ENCODE measurements around the gene EXOC2. TPM values are rescaled to one million over a fixed set of nuclear protein-coding genes. Genes with fewer than 3 reads are reported as not detected.

Gene EXOC2
- total RNA-seq, 1 donor from 2014 or later, result 46.5 TPM

- TF ChIP-seq EZH2phosphoT487 (IDR thresholded peaks at IDR 0.05) (no peak), EZH2 (IDR thresholded peaks at IDR 0.05) (no peak)
- TF ChIP-seq, protein P1, sequence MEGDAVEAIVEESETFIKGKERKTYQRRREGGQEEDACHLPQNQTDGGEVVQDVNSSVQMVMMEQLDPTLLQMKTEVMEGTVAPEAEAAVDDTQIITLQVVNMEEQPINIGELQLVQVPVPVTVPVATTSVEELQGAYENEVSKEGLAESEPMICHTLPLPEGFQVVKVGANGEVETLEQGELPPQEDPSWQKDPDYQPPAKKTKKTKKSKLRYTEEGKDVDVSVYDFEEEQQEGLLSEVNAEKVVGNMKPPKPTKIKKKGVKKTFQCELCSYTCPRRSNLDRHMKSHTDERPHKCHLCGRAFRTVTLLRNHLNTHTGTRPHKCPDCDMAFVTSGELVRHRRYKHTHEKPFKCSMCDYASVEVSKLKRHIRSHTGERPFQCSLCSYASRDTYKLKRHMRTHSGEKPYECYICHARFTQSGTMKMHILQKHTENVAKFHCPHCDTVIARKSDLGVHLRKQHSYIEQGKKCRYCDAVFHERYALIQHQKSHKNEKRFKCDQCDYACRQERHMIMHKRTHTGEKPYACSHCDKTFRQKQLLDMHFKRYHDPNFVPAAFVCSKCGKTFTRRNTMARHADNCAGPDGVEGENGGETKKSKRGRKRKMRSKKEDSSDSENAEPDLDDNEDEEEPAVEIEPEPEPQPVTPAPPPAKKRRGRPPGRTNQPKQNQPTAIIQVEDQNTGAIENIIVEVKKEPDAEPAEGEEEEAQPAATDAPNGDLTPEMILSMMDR (IDR thresholded peaks at IDR 0.05), result no peak
- Mint-ChIP-seq H3K27ac (no peak overlapping the region), H3K4me1 (peaks cover 4% of the 10 kb centered on the region), H3K36me3 (no peaks in the 10 kb centered on the region), H3K9me3 (peaks cover 13% of the 10 kb centered on the region), H3K4me3 (peak overlapping the region; percentile 67), H3K27me3 (ENCODE audit: insufficient read depth, low read depth) (peaks cover 4% of the 10 kb centered on the region)
- Histone ChIP-seq H3K27me3 (no peaks in the 10 kb centered on the region), H3K36me3 (no peaks in the 10 kb centered on the region), H3F3A (ENCODE audit: low read depth) (no peaks in the 10 kb centered on the region), H3K4me3 (no peak overlapping the region), H3K27ac (no peak overlapping the region), H3K79me2 (ENCODE audit: low read depth) (no peaks in the 10 kb centered on the region), H3K9ac (no peak overlapping the region), H3K4me1 (peaks cover 5% of the 10 kb centered on the region), H4K20me1 (ENCODE audit: low read depth) (no peaks in the 10 kb centered on the region), H2AFZ (replicated peaks) (no peak overlapping the region), H3K4me2 (no peak overlapping the region), H3K9me3 (ENCODE audit: low read depth) (no peaks in the 10 kb centered on the region)
- no peak for DNase-seq (ENCODE audit: low spot score)
These were observed 243.9 kb downstream of the EXOC2 start for GRCh38 chr6:449057-449430.

DNA sequence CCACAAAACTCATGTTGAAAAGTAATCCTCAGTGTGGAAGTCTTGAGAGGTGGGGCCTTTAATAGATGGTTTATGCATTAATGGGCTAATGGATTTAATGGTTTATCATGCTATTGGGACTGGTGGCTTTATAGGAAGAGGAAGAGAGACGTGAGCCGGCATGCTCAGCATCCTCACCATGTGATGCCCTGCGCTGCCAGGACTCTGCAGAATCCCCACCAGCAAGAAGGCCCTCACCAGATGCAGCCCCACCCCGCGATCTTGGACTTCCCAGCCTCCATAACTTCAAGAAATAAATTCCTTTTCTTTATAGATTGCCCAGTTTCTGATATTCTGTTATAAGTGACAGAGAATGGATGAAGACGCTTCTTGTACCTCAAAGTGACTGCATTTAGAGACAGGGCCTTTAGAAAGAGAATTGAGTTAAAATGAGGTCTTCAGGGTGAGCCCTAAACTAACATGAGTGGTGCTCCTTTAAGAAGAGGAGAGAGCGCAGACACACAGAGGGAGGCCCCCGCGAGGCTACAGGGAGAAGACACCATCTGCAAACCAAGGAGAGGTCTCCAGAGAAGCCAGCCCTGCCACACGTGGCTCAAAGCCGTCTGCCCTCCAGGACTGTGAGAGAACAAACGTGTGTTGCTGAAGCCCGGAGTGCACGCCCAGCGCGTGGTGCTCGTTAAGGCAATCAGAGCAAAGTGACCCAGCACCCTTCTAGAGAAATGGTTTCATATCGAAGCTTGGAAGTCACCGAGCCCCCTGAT, 244.5 kb downstream of the EXOC2 start:
- no peak for DNase-seq (ENCODE audit: low spot score)
- no peak overlapping the region for H2AFZ ChIP-seq (replicated peaks)
- H3K4me3 ChIP-seq, result no peak overlapping the region

DNA sequence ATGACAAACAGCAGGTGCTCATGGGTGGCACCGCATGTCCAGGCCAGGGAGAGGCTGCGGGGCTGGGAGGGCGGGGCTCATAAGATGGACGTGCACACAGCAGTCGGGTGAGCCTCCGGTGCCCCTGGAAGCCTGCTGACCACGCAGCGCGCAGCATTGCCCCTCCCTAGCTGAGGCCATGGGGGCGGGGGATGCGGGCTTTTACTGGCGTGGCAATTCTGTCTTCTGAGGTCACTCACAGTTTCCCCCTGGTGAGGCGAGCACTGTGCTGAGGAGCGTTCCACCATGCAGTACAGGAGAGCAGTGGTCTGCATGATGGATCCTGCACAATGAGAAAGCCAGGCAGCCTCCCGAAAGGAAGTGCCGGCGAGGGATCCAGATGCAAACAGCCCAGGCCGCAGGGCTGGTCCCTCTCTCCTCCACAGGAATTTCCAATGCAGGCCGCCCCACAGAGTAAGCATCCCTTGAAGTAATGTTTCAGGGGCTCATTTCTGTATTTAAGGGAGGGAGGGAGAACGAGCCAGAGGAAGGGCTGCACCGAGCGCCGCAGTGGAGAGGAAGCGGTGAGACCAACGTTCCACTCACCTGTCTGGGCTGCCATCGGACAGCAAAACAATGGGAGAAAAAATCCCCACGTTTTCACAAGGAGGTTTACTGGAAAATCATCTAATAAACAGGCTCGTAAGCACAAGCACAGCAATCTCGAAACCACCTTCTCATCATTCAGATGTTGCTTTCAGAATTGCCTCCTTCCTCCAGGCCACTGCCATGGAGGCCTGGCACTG, 245.4 kb downstream of the EXOC2 start:
- H3F3A ChIP-seq (ENCODE audit: low read depth), result no peaks in the 10 kb centered on the region
- DNase-seq (ENCODE audit: low spot score), result no peak

More for the DNA sequence above, 244.5 kb downstream of the EXOC2 start:
- H3K4me1 ChIP-seq, result peaks cover 5% of the 10 kb centered on the region
- no peaks in the 10 kb centered on the region for H3K27me3 ChIP-seq
- H3F3A ChIP-seq (ENCODE audit: low read depth), result no peaks in the 10 kb centered on the region
- Mint-ChIP-seq H3K27me3 (ENCODE audit: insufficient read depth, low read depth) (peaks cover 4% of the 10 kb centered on the region), H3K9me3 (peaks cover 13% of the 10 kb centered on the region), H3K36me3 (no peaks in the 10 kb centered on the region), H3K4me1 (peaks cover 4% of the 10 kb centered on the region), H3K27ac (no peak overlapping the region), H3K4me3 (no peak overlapping the region)
- H3K79me2 ChIP-seq (ENCODE audit: low read depth), result no peaks in the 10 kb centered on the region
- H3K9me3 ChIP-seq (ENCODE audit: low read depth), result no peaks in the 10 kb centered on the region
- H3K9ac ChIP-seq, result no peak overlapping the region
- H3K27ac ChIP-seq, result no peak overlapping the region
- no peaks in the 10 kb centered on the region for H4K20me1 ChIP-seq (ENCODE audit: low read depth)
- TF ChIP-seq EZH2phosphoT487 (IDR thresholded peaks at IDR 0.05) (no peak), EZH2 (IDR thresholded peaks at IDR 0.05) (no peak)
- TF ChIP-seq, protein P1 (IDR thresholded peaks at IDR 0.05), result no peak
- H3K36me3 ChIP-seq, result no peaks in the 10 kb centered on the region
- H3K4me2 ChIP-seq, result no peak overlapping the region

More for the DNA sequence above, 245.4 kb downstream of the EXOC2 start:
- H3K4me1 Mint-ChIP-seq, result peaks cover 4% of the 10 kb centered on the region
- no peak overlapping the region for H3K27ac Mint-ChIP-seq
- no peaks in the 10 kb centered on the region for H3K36me3 Mint-ChIP-seq
- H3K9me3 ChIP-seq (ENCODE audit: low read depth), result no peaks in the 10 kb centered on the region
- H3K4me2 ChIP-seq, result no peak overlapping the region
- no peak overlapping the region for H3K9ac ChIP-seq
- no peak overlapping the region for H2AFZ ChIP-seq (replicated peaks)
- TF ChIP-seq EZH2 (IDR thresholded peaks at IDR 0.05) (no peak), EZH2phosphoT487 (IDR thresholded peaks at IDR 0.05) (no peak)
- TF ChIP-seq, protein P1 (IDR thresholded peaks at IDR 0.05), result no peak
- H3K27me3 Mint-ChIP-seq (ENCODE audit: insufficient read depth, low read depth), result peaks cover 4% of the 10 kb centered on the region
- H3K79me2 ChIP-seq (ENCODE audit: low read depth), result no peaks in the 10 kb centered on the region
- H3K9me3 Mint-ChIP-seq, result peaks cover 13% of the 10 kb centered on the region
- no peaks in the 10 kb centered on the region for H4K20me1 ChIP-seq (ENCODE audit: low read depth)
- no peak overlapping the region for H3K27ac ChIP-seq
- no peak overlapping the region for H3K4me3 Mint-ChIP-seq
- peaks cover 5% of the 10 kb centered on the region for H3K4me1 ChIP-seq
- H3K27me3 ChIP-seq, result no peaks in the 10 kb centered on the region
- H3K4me3 ChIP-seq, result no peak overlapping the region
- no peaks in the 10 kb centered on the region for H3K36me3 ChIP-seq
